NCI-H1105 treated with DMSO at 0.1 percent for 48 hours (cell line): ENCODE measurements around the gene CCDC85A.
A peak's percentile ranks its signal among the peaks of the same experiment; 100 is the strongest.

Experiments used
- DNase-seq: peaks from one replicate; lab custom pipeline; 2025; lab: John Stamatoyannopoulos, UW

CCDC85A gene

GRCh38 chr2:56309626-56310170, 125.9 kb downstream of the CCDC85A start:
- DNase-seq, result no peak

- DNase-seq, result peak; percentile 21
Observed at GRCh38 chr2:56313500-56313921, 129.7 kb downstream of the CCDC85A start.

GRCh38 chr2:56314371-56314770, 130.6 kb downstream of the CCDC85A start:
- DNase-seq, result no peak

- no peak for DNase-seq
Observed at GRCh38 chr2:56314796-56315195, 131.0 kb downstream of the CCDC85A start.

- no peak for DNase-seq
Observed at GRCh38 chr2:56315376-56315775, 131.6 kb downstream of the CCDC85A start.

GRCh38 chr2:56316011-56316410, 132.2 kb downstream of the CCDC85A start:
- no peak for DNase-seq

- DNase-seq, result no peak
Observed at GRCh38 chr2:56318147-56318546, 134.4 kb downstream of the CCDC85A start.

- no peak for DNase-seq
Observed at GRCh38 chr2:56325661-56326345, 142.0 kb downstream of the CCDC85A start.

GRCh38 chr2:56326346-56326741, 142.6 kb downstream of the CCDC85A start:
- no peak for DNase-seq

- no peak for DNase-seq
Observed at GRCh38 chr2:56331810-56332209, 148.0 kb downstream of the CCDC85A start.

GRCh38 chr2:56333812-56334485, 150.2 kb downstream of the CCDC85A start:
- no peak for DNase-seq

GRCh38 chr2:56334622-56335021, 150.8 kb downstream of the CCDC85A start:
- DNase-seq, result no peak

- DNase-seq, result no peak
Observed at GRCh38 chr2:56335101-56335500, 151.3 kb downstream of the CCDC85A start.

- peak; percentile 90 for DNase-seq
Observed at GRCh38 chr2:56337342-56337741, 153.6 kb downstream of the CCDC85A start.

- no peak for DNase-seq
Observed at GRCh38 chr2:56338232-56338631, 154.4 kb downstream of the CCDC85A start.

- DNase-seq, result no peak
Observed at GRCh38 chr2:56344771-56345170, 161.0 kb downstream of the CCDC85A start.

- no peak for DNase-seq
Observed at GRCh38 chr2:56347881-56348280, 164.1 kb downstream of the CCDC85A start.

GRCh38 chr2:56348392-56349210, 164.8 kb downstream of the CCDC85A start:
- DNase-seq, result no peak

- DNase-seq, result no peak
Observed at GRCh38 chr2:56357655-56358295, 174.0 kb downstream of the CCDC85A start.

- no peak for DNase-seq
Observed at GRCh38 chr2:56361844-56362243, 178.1 kb downstream of the CCDC85A start.

- no peak for DNase-seq
Observed at GRCh38 chr2:56364902-56365301, 181.1 kb downstream of the CCDC85A start.

- no peak for DNase-seq
Observed at GRCh38 chr2:56369316-56369715, 185.5 kb downstream of the CCDC85A start.
